ENCODE measurements around the gene CDK6. TPM values are rescaled to one million over a fixed set of nuclear protein-coding genes. Genes with fewer than 3 reads are reported as not detected.
A peak's percentile ranks its signal among the peaks of the same experiment; 100 is the strongest.

CDK6 gene
- total RNA-seq, 2 donors from 2014 or later = 278 to 404 TPM

DNA sequence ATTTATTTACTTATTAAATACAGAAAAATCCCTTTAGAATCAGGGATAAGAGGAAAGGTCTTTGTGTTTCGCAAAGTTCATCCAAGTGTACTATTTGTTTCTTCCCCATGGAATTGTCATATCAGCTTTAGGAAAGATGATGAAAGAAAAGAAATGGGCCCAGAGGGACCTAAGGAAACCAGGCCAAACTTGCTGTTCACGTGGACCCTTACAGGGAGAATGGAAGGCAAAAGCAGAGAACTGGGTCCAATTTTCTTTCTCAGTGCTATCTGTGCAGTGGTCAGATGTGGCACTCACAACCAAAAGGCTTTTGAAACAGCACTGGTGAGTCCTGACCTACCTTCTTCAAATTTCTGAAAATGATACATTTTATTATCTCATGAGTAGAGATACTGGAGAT lies 192.6 kb downstream of the CDK6 start:
- H3K27me3 Mint-ChIP-seq = no peaks in the 10 kb centered on the region
- peaks cover 37% of the 10 kb centered on the region for H3K36me3 Mint-ChIP-seq
- no peaks in the 10 kb centered on the region for H3K9me3 Mint-ChIP-seq
- H3K4me3 Mint-ChIP-seq = peak overlapping the region; percentile 81
- H3K27ac Mint-ChIP-seq = peak overlapping the region; percentile 99 to 100
- peaks cover 80 to 98% of the 10 kb centered on the region in 2 donors for H3K4me1 Mint-ChIP-seq (ENCODE audit: low read depth in 2 of 2)
- no peak for DNase-seq (ENCODE audit: low spot score)
- no peak for ATAC-seq

DNA sequence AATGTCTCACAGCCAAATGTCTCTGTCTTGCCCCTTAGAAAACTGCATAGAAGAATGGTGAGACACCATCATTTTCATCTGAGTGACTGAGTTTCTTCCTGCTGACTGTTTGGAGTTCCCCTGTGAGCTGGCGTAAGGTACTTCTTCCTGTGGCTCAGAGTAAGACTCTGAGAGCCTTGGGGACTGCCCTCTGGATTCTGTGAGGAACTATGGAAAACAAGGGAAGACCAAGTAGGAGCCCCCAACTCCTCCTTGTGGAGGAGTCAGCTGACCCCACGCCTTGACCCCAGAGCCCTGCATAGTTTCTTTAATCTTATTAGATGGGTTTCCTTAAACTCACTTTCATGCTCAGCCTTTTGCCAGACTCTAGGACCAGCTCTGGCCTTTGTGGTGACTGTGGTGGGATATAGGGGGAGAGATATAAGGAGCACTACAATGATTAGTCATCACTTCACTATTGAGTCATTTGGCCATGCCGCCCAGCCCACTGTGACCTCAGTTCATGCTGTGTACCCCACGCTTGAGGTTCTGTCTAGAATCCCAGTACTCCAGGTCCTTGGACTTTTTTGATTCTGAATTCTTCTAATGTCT lies 194.4 kb downstream of the CDK6 start:
- Mint-ChIP-seq H3K4me1 (ENCODE audit: low read depth in 2 of 2) (peaks cover 73 to 92% of the 10 kb centered on the region in 2 donors), H3K4me3 (peak overlapping the region; percentile 81), H3K9me3 (no peaks in the 10 kb centered on the region), H3K27me3 (no peaks in the 10 kb centered on the region), H3K36me3 (peaks cover 31% of the 10 kb centered on the region), H3K27ac (peak overlapping the region; percentile 99 to 100)
- peak; percentile 90 to 95 for ATAC-seq
- peak; percentile 89 for DNase-seq (ENCODE audit: low spot score)

DNA sequence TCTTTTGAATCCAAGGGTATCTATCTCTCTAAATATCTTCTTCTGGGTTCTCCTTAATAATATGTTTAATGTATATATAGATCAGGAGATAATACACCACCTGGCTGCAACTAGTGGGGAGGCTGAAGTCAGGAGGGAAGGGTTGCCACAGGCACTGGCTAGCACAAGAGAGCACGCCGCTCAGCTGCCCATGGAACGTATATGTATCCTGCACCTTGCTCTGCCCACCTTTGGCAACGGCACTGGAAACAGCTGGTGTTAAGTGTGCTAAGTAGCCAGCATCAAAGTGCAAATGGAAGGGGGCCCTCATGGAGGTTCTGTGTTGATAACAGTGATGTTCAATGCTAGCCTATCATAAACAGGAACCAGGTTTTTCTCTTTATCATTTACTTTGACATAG lies 196.4 kb downstream of the CDK6 start:
- H3K27ac Mint-ChIP-seq = peak overlapping the region; percentile 99 to 100
- peak overlapping the region; percentile 79 for H3K4me3 Mint-ChIP-seq
- DNase-seq (ENCODE audit: low spot score) (no peak), ATAC-seq (no peak)
- H3K4me1 Mint-ChIP-seq (ENCODE audit: low read depth in 2 of 2) = peaks cover 62 to 83% of the 10 kb centered on the region in 2 donors
- peaks cover 28% of the 10 kb centered on the region for H3K36me3 Mint-ChIP-seq
- no peaks in the 10 kb centered on the region for H3K27me3 Mint-ChIP-seq
- H3K9me3 Mint-ChIP-seq = no peaks in the 10 kb centered on the region

DNA sequence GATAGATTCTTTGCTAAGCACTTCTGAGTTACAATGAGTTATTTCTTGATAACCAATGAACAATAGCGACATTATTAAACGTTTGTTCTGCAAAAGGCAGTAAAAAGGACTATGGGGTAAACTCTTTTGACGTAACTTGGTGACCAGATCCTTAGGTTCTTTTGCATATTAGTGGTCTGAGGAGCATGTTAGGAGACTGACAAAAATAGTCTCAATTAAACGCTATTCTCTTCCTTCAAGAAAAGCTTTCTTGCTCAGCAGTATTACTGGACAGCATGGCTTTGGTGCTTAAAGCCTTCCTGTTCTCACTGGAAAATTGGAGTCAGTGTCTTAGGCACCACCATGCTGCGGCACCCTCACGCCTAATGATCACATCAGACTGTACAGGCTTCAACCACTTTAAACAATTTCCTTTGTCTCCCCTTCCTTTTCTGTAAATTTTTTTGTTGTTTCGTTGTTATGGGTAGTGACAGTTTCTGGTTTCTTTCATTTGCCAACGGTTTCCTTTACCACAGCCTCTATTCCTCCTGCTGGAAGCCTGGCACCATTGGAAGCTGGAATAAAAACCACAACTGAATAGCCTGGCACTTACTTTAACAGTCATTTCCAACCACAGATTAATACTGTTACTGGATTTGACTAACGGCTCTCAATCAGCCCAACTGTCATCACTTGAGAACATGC lies 197.0 kb downstream of the CDK6 start:
- no peak for ATAC-seq
- H3K36me3 Mint-ChIP-seq = peaks cover 28% of the 10 kb centered on the region
- H3K4me1 Mint-ChIP-seq (ENCODE audit: low read depth in 2 of 2) = peaks cover 61 to 83% of the 10 kb centered on the region in 2 donors
- H3K27me3 Mint-ChIP-seq = no peaks in the 10 kb centered on the region
- H3K27ac Mint-ChIP-seq = peak overlapping the region; percentile 99 to 100
- no peak for DNase-seq (ENCODE audit: low spot score)
- H3K9me3 Mint-ChIP-seq = no peaks in the 10 kb centered on the region
- peak overlapping the region; percentile 79 for H3K4me3 Mint-ChIP-seq

DNA sequence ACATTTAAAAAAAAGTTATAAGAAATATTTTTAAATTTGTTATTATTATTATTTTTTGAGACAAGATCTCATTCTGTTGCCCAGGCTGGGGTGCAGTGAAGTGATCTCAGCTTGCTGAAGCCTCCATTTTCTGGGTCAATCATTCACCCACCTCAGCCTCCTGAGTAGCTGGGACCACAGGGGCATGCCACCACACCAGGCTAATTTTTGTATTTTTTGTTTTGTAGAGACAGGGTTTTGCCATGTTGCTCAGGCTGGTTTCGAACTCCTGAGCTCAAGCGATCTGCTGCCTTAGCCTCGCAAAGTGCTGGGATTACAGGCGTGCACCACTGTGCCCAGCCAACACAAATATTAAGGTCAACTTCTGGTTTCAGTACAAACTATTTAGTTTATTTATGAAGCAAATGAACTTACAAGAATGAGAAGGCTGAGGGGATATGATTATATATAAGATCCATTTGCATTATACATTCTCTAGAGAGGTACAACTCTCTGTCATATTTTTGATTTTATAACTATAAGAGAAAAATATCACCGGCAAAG lies 200.3 kb downstream of the CDK6 start:
- Mint-ChIP-seq H3K27me3 (no peaks in the 10 kb centered on the region), H3K4me1 (ENCODE audit: low read depth in 2 of 2) (peaks cover 62 to 79% of the 10 kb centered on the region in 2 donors), H3K9me3 (no peaks in the 10 kb centered on the region), H3K36me3 (peaks cover 25% of the 10 kb centered on the region), H3K4me3 (no peak overlapping the region), H3K27ac (peak overlapping the region; percentile 95 to 96)
- ATAC-seq = no peak
- DNase-seq (ENCODE audit: low spot score) = no peak

DNA sequence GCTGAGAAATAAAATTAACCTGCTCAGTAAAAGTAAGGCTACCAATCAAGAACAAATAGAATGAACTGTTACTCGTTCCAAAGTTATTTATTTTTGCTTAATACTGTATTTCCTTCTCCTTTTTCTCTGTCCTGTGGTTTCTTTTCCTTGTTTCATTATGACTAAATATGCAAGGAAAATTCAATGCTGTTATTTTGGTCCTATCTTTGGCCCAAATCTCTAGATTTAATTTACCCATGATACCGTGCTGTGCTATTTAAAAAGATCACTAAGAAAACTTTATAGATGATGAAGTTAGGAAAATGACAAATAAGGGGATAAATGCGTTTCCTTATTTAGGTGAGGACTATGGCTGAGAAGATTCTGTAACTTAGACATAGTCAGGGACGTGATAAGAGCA lies 200.8 kb downstream of the CDK6 start:
- no peak for ATAC-seq
- no peak for DNase-seq (ENCODE audit: low spot score)
- Mint-ChIP-seq H3K27me3 (no peaks in the 10 kb centered on the region), H3K36me3 (peaks cover 22% of the 10 kb centered on the region), H3K4me3 (peak overlapping the region; percentile 57), H3K4me1 (ENCODE audit: low read depth in 2 of 2) (peaks cover 64 to 79% of the 10 kb centered on the region in 2 donors), H3K9me3 (no peaks in the 10 kb centered on the region), H3K27ac (peak overlapping the region; percentile 95 to 96)

DNA sequence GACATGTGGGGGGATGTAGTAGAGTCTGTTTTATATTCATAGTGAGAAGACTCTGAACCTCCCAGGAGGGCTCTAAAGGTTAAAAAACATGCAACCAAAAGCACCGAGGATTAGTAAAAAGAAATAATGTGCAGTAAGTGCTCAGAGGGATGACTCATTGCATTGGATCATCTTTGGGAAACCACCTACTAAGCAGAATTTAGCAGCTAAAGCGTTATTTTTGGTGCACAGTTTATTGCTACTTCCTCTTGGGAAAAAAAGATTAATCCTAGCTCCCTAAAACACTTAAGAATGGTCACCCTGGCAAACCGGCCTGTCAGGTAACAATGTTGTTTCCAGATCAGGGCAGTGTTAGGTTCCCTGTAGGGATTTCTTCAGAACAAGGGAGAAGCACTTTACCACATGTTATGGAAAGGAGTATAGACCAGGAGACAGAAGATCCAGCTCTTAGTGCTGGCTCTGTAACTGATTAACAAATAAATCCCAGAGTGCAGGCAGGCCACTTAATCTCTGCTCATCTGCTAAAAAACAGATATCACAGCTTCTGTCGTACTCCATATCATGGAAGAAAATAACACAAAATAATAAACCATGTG lies 201.4 kb downstream of the CDK6 start:
- peaks cover 3% of the 10 kb centered on the region for H3K9me3 Mint-ChIP-seq
- peak; percentile 54 to 69 for ATAC-seq
- H3K4me1 Mint-ChIP-seq (ENCODE audit: low read depth in 2 of 2) = peaks cover 63 to 79% of the 10 kb centered on the region in 2 donors
- H3K27ac Mint-ChIP-seq = peak overlapping the region; percentile 95 to 96
- no peaks in the 10 kb centered on the region for H3K27me3 Mint-ChIP-seq
- peak; percentile 64 for DNase-seq (ENCODE audit: low spot score)
- peaks cover 25% of the 10 kb centered on the region for H3K36me3 Mint-ChIP-seq
- H3K4me3 Mint-ChIP-seq = peak overlapping the region; percentile 57

DNA sequence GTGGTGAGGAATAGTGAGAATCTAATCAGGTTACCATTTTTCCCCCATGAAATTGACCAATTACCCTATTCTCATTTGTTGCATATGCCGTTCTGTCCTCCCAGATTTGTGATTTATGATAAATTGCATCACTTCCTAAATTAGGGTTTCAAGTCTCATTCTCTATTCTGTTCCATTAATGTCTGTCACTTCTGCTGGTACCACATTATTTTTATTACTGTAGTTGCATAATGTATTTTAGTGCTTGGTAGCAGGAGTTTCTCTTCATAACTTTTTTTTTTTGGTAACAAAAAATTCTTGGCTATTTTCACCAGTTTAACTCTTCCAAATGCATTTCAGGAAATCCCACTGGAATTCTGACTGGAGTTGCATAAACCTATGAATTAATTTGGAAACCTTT lies 202.2 kb downstream of the CDK6 start:
- peaks cover 22% of the 10 kb centered on the region for H3K36me3 Mint-ChIP-seq
- H3K4me1 Mint-ChIP-seq (ENCODE audit: low read depth in 2 of 2) = peaks cover 56 to 79% of the 10 kb centered on the region in 2 donors
- H3K4me3 Mint-ChIP-seq = peak overlapping the region; percentile 60

DNA sequence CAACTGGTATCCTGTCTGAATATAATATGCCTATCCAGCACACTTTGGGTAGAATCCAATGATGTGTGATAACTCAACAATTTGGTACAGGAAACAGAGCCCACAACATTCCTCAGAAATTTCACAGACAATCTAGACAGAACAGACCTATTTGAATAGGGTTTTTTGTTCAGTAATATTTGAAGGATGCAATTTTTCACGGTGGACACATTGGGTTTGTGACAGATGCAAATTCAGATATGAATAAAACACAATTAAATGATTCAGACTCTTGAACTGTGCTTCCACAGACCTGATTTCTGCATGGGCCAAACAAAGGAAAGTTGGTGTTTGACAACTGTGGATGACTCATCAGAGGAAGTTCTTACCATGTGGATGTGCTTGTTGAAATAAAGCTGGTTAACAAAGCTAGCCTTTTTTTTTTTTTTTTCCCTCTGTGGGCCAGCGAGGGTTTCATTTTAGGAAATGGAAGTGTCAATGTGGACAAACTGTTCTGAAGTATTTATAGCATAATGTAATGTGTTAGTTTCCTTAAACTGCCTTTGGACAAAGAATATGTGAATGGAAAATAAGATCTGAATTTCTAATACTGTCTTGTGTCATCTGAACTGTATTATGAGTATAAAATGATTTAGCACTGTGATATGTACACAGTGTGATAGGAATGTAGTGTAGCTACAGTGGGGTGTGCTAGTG lies 203.0 kb downstream of the CDK6 start:
- peaks cover 22% of the 10 kb centered on the region for H3K36me3 Mint-ChIP-seq
- H3K9me3 Mint-ChIP-seq = peaks cover 9% of the 10 kb centered on the region
- peak overlapping the region; percentile 95 to 96 for H3K27ac Mint-ChIP-seq
- H3K4me1 Mint-ChIP-seq (ENCODE audit: low read depth in 2 of 2) = peaks cover 55 to 79% of the 10 kb centered on the region in 2 donors
- ATAC-seq = peak; percentile 59 to 75
- no peaks in the 10 kb centered on the region for H3K27me3 Mint-ChIP-seq
- DNase-seq (ENCODE audit: low spot score) = peak; percentile 81
- H3K4me3 Mint-ChIP-seq = peak overlapping the region; percentile 60

More for the DNA sequence above, 202.2 kb downstream of the CDK6 start:
- Mint-ChIP-seq H3K27me3 (no peaks in the 10 kb centered on the region), H3K9me3 (peaks cover 3% of the 10 kb centered on the region), H3K27ac (peak overlapping the region; percentile 95 to 96)
- DNase-seq (ENCODE audit: low spot score) (no peak), ATAC-seq (peak in 1 of 2 donors; percentile 3)

DNA sequence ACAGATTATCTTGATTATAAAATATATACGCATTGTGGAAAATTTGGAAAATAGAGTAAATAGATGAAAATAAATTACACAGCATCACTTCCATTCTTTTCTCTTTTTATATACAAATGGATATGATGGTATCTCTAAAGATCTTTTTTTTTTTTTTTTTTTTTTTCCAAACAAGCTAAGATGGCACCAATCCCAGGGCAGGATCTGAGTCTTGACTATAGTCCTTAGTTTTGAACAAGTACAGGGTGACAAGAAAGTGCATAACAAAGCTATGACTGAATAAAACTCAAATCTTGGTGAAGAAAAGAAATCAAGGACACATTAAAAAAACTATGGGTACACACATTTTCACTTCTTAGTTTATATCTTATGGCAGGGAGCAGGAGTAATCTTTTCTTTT lies 203.6 kb downstream of the CDK6 start:
- no peak for DNase-seq (ENCODE audit: low spot score)
- H3K27ac Mint-ChIP-seq = peak overlapping the region; percentile 95 to 96
- no peak for ATAC-seq
- H3K36me3 Mint-ChIP-seq = peaks cover 28% of the 10 kb centered on the region
- no peaks in the 10 kb centered on the region for H3K27me3 Mint-ChIP-seq
- H3K4me3 Mint-ChIP-seq = peak overlapping the region; percentile 60
- H3K9me3 Mint-ChIP-seq = peaks cover 12% of the 10 kb centered on the region
- peaks cover 57 to 84% of the 10 kb centered on the region in 2 donors for H3K4me1 Mint-ChIP-seq (ENCODE audit: low read depth in 2 of 2)

DNA sequence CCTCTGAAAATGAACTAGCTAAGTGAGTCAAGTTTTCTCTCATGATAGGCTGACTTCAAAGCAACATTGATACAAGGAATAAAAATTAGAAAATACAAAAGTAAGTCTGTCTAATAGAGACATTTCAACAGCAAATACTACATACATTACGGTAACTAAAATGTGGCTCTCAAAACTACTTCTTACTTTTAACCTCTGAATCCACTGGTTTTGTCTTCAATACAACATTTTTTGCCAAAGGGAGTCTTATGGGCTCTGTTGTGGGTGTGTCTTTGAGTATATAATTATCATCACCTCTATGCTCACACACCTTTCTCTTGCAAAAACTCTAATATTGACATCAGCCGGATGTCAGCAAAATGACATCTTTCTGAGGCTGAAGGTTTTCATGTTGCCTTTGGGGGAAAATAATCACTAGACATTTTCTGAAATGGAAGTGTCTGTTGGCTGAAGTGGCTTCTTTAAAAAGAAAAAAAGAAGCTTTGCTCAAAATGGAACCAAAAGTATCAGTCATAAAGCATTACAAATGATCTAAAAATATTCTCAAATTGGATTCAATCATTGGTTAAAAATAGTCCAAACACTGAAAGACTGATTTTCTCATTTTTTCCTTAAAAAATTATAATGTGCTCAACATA lies 204.4 kb downstream of the CDK6 start:
- peak overlapping the region; percentile 95 to 96 for H3K27ac Mint-ChIP-seq
- DNase-seq (ENCODE audit: low spot score) (no peak), ATAC-seq (no peak)
- peak overlapping the region; percentile 73 for H3K4me3 Mint-ChIP-seq
- H3K9me3 Mint-ChIP-seq = peaks cover 12% of the 10 kb centered on the region
- H3K4me1 Mint-ChIP-seq (ENCODE audit: low read depth in 2 of 2) = peaks cover 59 to 85% of the 10 kb centered on the region in 2 donors
- peaks cover 35% of the 10 kb centered on the region for H3K36me3 Mint-ChIP-seq
- H3K27me3 Mint-ChIP-seq = no peaks in the 10 kb centered on the region

DNA sequence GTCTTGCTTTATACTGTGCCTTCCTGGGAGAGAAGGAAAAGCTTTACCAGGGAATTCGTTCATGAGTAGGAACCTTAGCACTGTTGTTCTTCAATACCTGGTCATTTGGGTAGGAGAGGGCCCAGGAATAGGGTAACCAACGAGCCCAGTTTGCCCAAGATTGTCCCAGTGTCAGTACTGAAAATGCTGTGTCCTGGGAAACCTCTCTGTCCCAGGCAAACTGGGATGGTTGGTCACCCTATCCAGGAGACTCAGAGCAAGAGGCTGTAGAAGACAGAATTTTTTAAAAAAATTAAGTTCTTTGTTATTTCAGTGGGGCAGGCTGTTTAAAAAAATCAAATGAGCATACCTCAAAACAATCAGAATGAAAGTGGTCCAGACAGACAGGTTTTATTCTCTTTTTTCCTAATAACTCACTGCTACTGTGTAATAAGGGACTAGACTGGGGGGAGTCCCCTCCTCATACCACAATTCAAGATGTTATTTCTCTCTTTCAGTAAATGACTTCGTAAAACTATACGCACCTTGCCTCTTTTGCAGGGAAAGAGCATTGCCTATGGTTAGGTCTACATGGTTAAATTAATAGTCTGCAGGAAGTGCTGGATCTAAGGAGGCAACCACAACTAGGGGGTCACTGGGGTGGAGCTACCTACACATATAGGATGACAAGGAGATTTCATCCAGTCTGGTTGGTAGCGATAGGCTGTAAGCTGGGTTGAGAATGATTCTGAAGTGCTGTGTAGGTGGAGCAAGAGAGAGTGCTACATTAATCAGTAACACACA lies 205.1 kb downstream of the CDK6 start:
- peak overlapping the region; percentile 73 for H3K4me3 Mint-ChIP-seq
- peaks cover 40% of the 10 kb centered on the region for H3K36me3 Mint-ChIP-seq
- ATAC-seq (peak; percentile 84 to 85), DNase-seq (ENCODE audit: low spot score) (peak; percentile 84)
- peaks cover 15% of the 10 kb centered on the region for H3K9me3 Mint-ChIP-seq
- H3K27me3 Mint-ChIP-seq = no peaks in the 10 kb centered on the region
- H3K4me1 Mint-ChIP-seq (ENCODE audit: low read depth in 2 of 2) = peaks cover 65 to 90% of the 10 kb centered on the region in 2 donors
- peak overlapping the region; percentile 95 to 96 for H3K27ac Mint-ChIP-seq

Measured in natural killer cell treated with Interleukin-12 subunit alpha and Interleukin-12 subunit beta and Interleukin-15 and Interleukin-18, amount 100 ng/mL, for 72 hours (primary cell).